ENCODE data around the gene COMP. TPM values are rescaled to one million over a fixed set of nuclear protein-coding genes. Genes with fewer than 3 reads are reported as not detected.
A peak's percentile ranks its signal among the peaks of the same experiment; 100 is the strongest.

Gene COMP
- not detected for total RNA-seq (ENCODE audit: unreplicated experiment)
- long read RNA-seq, result 0 reads

DNA sequence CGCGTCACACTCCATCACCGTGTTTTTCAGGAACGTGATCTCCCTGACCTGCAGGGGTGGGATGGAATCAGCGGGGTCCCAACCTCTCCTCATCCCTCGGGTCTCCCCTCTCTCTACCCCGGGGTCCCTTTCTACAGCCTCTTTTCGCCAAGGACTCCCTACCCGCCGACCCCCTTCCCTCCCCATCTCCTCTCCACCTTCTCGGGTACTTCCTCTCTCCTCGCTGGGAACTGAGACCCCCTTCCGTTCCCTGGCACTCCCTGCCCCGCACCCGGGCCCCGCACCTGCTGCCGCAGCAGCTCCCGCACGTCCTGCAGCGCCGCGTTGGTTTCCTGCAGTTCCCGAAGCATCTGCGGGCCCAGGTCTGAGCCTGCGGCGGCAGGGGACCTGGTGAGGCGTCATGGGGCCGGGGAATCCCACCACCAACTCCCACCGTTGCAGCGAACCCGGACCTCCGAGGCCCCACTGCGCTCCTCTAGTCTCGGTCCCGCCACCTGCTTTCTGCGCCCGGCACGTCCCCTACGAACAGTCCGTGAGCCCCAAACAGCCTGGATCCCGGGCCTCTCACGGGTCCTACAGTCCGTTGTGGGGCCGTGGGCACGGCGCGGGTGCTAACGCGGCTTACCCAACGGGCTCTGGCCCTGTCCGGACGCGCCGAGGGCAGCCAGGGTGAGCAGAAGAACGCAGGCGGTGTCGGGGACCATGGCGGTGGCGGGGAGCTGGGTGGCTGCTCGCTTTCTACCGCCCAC is at the start of gene COMP:
Gene COMP, minus strand, starts transcription at position 740 of the 749 bp plus-strand sequence. Its CDS starts 36 bp downstream, at position 704.
- H3K4me1 Mint-ChIP-seq (ENCODE audit: low read depth, unreplicated experiment), result peaks cover 3% of the 10 kb centered on the region
- peak within 1 kb of the TSS; percentile 84 for H3K4me3 Mint-ChIP-seq (ENCODE audit: unreplicated experiment)
- H3K27ac Mint-ChIP-seq (ENCODE audit: unreplicated experiment), result peak within 1 kb of the TSS; percentile 67
- peaks cover 14% of the 10 kb centered on the region for H3K9me3 Mint-ChIP-seq (ENCODE audit: unreplicated experiment)
- H3K27me3 Mint-ChIP-seq (ENCODE audit: unreplicated experiment), result peaks cover 41% of the 10 kb centered on the region
- TF ChIP-seq, protein P1, sequence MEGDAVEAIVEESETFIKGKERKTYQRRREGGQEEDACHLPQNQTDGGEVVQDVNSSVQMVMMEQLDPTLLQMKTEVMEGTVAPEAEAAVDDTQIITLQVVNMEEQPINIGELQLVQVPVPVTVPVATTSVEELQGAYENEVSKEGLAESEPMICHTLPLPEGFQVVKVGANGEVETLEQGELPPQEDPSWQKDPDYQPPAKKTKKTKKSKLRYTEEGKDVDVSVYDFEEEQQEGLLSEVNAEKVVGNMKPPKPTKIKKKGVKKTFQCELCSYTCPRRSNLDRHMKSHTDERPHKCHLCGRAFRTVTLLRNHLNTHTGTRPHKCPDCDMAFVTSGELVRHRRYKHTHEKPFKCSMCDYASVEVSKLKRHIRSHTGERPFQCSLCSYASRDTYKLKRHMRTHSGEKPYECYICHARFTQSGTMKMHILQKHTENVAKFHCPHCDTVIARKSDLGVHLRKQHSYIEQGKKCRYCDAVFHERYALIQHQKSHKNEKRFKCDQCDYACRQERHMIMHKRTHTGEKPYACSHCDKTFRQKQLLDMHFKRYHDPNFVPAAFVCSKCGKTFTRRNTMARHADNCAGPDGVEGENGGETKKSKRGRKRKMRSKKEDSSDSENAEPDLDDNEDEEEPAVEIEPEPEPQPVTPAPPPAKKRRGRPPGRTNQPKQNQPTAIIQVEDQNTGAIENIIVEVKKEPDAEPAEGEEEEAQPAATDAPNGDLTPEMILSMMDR (IDR thresholded peaks at IDR 0.05; ENCODE audit: partially characterized antibody, unreplicated experiment), result no peak
- DNase-seq, result no peak
- H3K36me3 Mint-ChIP-seq (ENCODE audit: unreplicated experiment), result peaks cover 8% of the 10 kb centered on the region

DNA sequence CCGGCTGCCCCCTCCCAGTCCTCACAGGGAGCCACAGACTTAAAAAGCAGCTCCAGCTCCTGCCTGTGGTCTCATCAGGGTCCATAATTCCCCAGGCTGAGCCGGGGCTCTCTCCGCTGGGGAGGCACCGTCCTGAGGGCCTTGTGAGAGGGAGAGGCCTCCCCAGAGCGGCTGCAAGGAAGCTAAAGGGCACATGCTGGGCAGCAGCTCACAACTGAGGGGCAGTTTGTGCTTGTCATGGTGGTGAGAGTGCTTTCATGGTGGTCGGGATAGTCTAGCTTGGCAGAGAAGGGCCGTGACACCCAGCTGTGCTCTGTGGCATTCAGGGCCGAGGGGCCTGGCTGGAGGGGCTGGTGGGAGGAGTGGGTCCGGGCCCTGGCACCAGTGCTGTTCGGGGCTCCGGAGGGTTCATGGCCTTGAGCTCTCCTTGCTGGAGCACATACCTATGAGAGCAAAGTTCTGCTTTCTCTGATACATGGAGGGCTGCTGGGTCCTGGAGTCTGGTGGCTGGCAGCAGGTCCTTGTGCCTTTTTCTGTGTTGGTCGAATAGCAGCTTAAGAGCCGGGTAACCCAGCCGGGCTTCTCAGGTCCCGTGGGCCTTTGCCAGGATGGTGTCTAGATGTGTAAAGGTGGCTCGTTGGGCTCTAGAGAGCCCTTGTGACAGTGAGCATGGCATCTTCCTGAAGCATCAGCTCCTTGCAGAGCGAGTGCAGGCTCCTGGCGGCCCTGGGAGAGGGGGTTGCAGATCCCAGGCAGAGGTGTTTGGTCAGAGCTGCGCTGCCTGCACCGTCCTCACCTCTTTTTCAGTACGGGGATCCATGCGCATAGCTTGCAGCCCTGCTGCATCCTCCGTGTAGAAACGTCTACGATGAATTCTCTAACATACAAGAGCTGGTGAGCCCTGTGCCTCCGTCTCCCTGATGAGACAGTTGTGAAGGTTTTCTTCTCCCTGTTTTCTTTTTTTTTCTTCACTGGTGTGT is 49.5 kb upstream of the COMP start:
- TF ChIP-seq, protein P1 (IDR thresholded peaks at IDR 0.05; ENCODE audit: partially characterized antibody, unreplicated experiment), result no peak
- peaks cover 11% of the 10 kb centered on the region for H3K4me1 Mint-ChIP-seq (ENCODE audit: low read depth, unreplicated experiment)
- no peaks in the 10 kb centered on the region for H3K36me3 Mint-ChIP-seq (ENCODE audit: unreplicated experiment)
- H3K4me3 Mint-ChIP-seq (ENCODE audit: unreplicated experiment), result no peak overlapping the region
- DNase-seq, result no peak
- peak overlapping the region; percentile 43 for H3K27ac Mint-ChIP-seq (ENCODE audit: unreplicated experiment)
- peaks cover 4% of the 10 kb centered on the region for H3K27me3 Mint-ChIP-seq (ENCODE audit: unreplicated experiment)
- H3K9me3 Mint-ChIP-seq (ENCODE audit: unreplicated experiment), result peaks cover 6% of the 10 kb centered on the region

DNA sequence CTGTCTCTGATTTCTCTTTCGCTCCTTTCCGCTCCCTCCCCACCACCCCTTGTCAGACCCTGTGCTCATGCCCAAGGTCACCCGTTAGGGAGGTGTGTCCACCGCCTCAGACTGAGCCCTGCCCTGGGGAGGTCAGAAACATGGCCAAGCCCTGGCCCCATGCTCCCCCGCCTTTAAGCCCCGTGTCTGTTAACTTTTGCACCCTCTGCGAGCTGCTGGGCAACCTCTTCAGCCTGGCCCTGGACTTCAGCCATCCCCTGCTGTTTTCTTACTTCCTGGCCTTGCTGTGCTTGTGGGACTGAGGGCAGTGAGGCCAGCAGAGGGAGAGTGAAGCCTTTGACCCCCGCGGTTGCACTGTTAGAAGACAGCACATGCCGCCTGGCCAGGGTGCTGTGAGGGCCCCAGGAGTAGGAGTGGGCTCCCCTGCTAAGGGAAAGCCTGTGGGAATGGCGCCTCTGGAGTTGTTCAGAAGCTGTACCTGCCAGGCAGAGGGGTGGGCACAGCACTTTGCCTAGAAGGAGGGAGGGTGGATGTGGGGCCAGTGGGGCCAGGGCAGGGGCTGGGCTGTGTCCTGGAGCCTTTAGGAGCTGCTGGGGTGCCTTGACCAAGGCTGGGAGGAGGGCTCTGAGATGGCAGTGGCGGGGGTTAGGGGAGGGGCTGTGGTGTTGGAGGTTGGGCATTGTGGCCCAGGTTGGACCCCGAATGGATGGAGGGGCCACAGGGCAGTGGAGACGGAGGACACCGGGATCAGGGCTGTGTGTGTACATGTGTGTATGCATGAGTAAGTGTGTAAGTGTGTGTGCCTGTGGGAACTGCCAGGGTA is 48.6 kb upstream of the COMP start:
- H3K27ac Mint-ChIP-seq (ENCODE audit: unreplicated experiment), result no peak overlapping the region
- TF ChIP-seq, protein P1 (IDR thresholded peaks at IDR 0.05; ENCODE audit: partially characterized antibody, unreplicated experiment), result no peak

DNA sequence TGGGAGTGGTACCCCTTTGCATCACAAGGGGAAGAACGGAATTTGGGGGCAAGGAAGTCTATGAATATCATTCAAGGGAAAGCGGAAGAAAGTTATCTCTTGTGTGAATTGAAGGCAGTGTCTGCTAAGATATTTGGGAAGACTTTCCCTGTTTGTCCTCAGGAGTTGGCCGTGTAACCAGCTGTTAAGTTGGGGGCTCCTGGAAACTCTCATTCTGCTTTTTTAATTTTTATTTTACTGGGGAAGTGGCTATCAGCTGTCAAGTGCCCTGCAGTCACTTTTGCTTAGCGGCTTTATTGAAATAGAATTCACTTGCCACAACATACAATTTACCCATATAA is 43.5 kb upstream of the COMP start:
- TF ChIP-seq, protein P1 (IDR thresholded peaks at IDR 0.05; ENCODE audit: partially characterized antibody, unreplicated experiment), result no peak
- Mint-ChIP-seq H3K9me3 (ENCODE audit: unreplicated experiment) (peaks cover 6% of the 10 kb centered on the region), H3K4me3 (ENCODE audit: unreplicated experiment) (peak overlapping the region; percentile 98), H3K36me3 (ENCODE audit: unreplicated experiment) (no peaks in the 10 kb centered on the region), H3K27me3 (ENCODE audit: unreplicated experiment) (peaks cover 5% of the 10 kb centered on the region), H3K27ac (ENCODE audit: unreplicated experiment) (no peak overlapping the region), H3K4me1 (ENCODE audit: low read depth, unreplicated experiment) (peaks cover 21% of the 10 kb centered on the region)
- no peak for DNase-seq

More for the DNA sequence above, 48.6 kb upstream of the COMP start:
- Mint-ChIP-seq H3K9me3 (ENCODE audit: unreplicated experiment) (peaks cover 6% of the 10 kb centered on the region), H3K4me1 (ENCODE audit: low read depth, unreplicated experiment) (peaks cover 15% of the 10 kb centered on the region), H3K36me3 (ENCODE audit: unreplicated experiment) (no peaks in the 10 kb centered on the region), H3K27me3 (ENCODE audit: unreplicated experiment) (peaks cover 4% of the 10 kb centered on the region), H3K4me3 (ENCODE audit: unreplicated experiment) (no peak overlapping the region)
- no peak for DNase-seq

Data from glutamatergic neuron (in vitro differentiated cells).